ENCODE measurements around the gene CEP83. TPM values are rescaled to one million over a fixed set of nuclear protein-coding genes. Genes with fewer than 3 reads are reported as not detected.

CEP83 gene
- total and polyA plus RNA-seq, 2 donors from 2014 or later: 3.2 to 17.1 TPM

- no peaks in the 10 kb centered on the region for H3K4me1 ChIP-seq (ENCODE audit: control insufficient read depth in 2 of 3, insufficient read depth in 2 of 3, low read depth in 1 of 3, low read length in 3 of 3)
- no peak overlapping the region for H3K4me3 ChIP-seq (ENCODE audit: low read length in 3 of 3)
- H3K9ac ChIP-seq (ENCODE audit: low read length in 3 of 3): no peak overlapping the region
- no peak for TF ChIP-seq CTCF (IDR thresholded peaks at IDR 0.05; ENCODE audit: borderline replicate concordance, extremely low read depth, insufficient read depth)
- H3K9me3 ChIP-seq (ENCODE audit: control insufficient read depth in 2 of 3, insufficient read depth in 1 of 3, low read length in 3 of 3): peaks cover 0 to 5% (median 0%) of the 10 kb centered on the region in 3 donors
- FAIRE-seq: no peak
- H3K27me3 ChIP-seq (ENCODE audit: control insufficient read depth, insufficient read depth, low read length): no peaks in the 10 kb centered on the region
- intact Hi-C loops (cut with DNase I): no loop called here
- DNase-seq: no peak
- H3K36me3 ChIP-seq (ENCODE audit: control insufficient read depth in 2 of 3, insufficient read depth in 3 of 3, low read length in 3 of 3): peaks cover 0 to 5% (median 2%) of the 10 kb centered on the region in 3 donors
- H3K27ac ChIP-seq (ENCODE audit: low read depth in 2 of 2, low read length in 2 of 2): no peak overlapping the region
These were observed 133.4 kb downstream of the CEP83 start for GRCh38 chr12:94326234-94326633.

GRCh38 chr12:94322346-94322745, 137.3 kb downstream of the CEP83 start:
- Histone ChIP-seq H3K27ac (ENCODE audit: low read depth in 2 of 2, low read length in 2 of 2) (no peak overlapping the region), H3K9ac (ENCODE audit: low read length in 3 of 3) (no peak overlapping the region), H3K27me3 (ENCODE audit: control insufficient read depth, insufficient read depth, low read length) (no peaks in the 10 kb centered on the region), H3K4me3 (ENCODE audit: low read length in 3 of 3) (no peak overlapping the region), H3K36me3 (ENCODE audit: control insufficient read depth in 2 of 3, insufficient read depth in 3 of 3, low read length in 3 of 3) (peaks cover 0 to 5% (median 2%) of the 10 kb centered on the region in 3 donors), H3K4me1 (ENCODE audit: control insufficient read depth in 2 of 3, insufficient read depth in 2 of 3, low read depth in 1 of 3, low read length in 3 of 3) (no peaks in the 10 kb centered on the region), H3K9me3 (ENCODE audit: control insufficient read depth in 2 of 3, insufficient read depth in 1 of 3, low read length in 3 of 3) (peaks cover 0 to 21% (median 1%) of the 10 kb centered on the region in 3 donors)
- DNase-seq (no peak), FAIRE-seq (no peak)
- intact Hi-C loops (cut with DNase I): no loop called here
- TF ChIP-seq CTCF (IDR thresholded peaks at IDR 0.05; ENCODE audit: borderline replicate concordance, extremely low read depth, insufficient read depth): no peak

- H3K36me3 ChIP-seq (ENCODE audit: control insufficient read depth in 2 of 3, insufficient read depth in 3 of 3, low read length in 3 of 3): peaks cover 0 to 5% (median 2%) of the 10 kb centered on the region in 3 donors
- FAIRE-seq: no peak
- intact Hi-C loops (cut with DNase I): no loop called here
These were observed 139.6 kb downstream of the CEP83 start for GRCh38 chr12:94320109-94320508.

More at GRCh38 chr12:94320109-94320508, 139.6 kb downstream of the CEP83 start:
- H3K9ac ChIP-seq (ENCODE audit: low read length in 3 of 3): no peak overlapping the region
- H3K9me3 ChIP-seq (ENCODE audit: control insufficient read depth in 2 of 3, insufficient read depth in 1 of 3, low read length in 3 of 3): peaks cover 0 to 22% (median 1%) of the 10 kb centered on the region in 3 donors
- no peak for DNase-seq
- no peak overlapping the region for H3K4me3 ChIP-seq (ENCODE audit: low read length in 3 of 3)
- no peak for TF ChIP-seq CTCF (IDR thresholded peaks at IDR 0.05; ENCODE audit: borderline replicate concordance, extremely low read depth, insufficient read depth)
- no peak overlapping the region for H3K27ac ChIP-seq (ENCODE audit: low read depth in 2 of 2, low read length in 2 of 2)
- no peaks in the 10 kb centered on the region for H3K4me1 ChIP-seq (ENCODE audit: control insufficient read depth in 2 of 3, insufficient read depth in 2 of 3, low read depth in 1 of 3, low read length in 3 of 3)
- H3K27me3 ChIP-seq (ENCODE audit: control insufficient read depth, insufficient read depth, low read length): no peaks in the 10 kb centered on the region

Measured in kidney (tissue), 14 donors.